Right lung (tissue), 5 donors: ENCODE measurements around the gene LGALS14. TPM values are rescaled to one million over a fixed set of nuclear protein-coding genes. Genes with fewer than 3 reads are reported as not detected.

Experiments
- DNase-seq, 2 donors: peaks; one replicate each; pipeline ENCODE4 v3.0.0-alpha.2; 2013
- polyA plus RNA-seq, 5 donors: library from polyadenylated mRNA; unstranded; fragments of 120-200 nt; gene quantifications; one replicate each; pipeline versions ENCODE4 v1.2.1 to v1.2.3, GENCODE V29; 2013; ENCODE audit warnings: inconsistent platforms in 1 of 5, low replicate concordance in 1 of 5; ENCODE audit not compliant: insufficient read length in 5 of 5, insufficient read depth in 1 of 5

The LGALS14 gene
- polyA plus RNA-seq, 5 donors, result 0.37 TPM; not detected in 4

DNA sequence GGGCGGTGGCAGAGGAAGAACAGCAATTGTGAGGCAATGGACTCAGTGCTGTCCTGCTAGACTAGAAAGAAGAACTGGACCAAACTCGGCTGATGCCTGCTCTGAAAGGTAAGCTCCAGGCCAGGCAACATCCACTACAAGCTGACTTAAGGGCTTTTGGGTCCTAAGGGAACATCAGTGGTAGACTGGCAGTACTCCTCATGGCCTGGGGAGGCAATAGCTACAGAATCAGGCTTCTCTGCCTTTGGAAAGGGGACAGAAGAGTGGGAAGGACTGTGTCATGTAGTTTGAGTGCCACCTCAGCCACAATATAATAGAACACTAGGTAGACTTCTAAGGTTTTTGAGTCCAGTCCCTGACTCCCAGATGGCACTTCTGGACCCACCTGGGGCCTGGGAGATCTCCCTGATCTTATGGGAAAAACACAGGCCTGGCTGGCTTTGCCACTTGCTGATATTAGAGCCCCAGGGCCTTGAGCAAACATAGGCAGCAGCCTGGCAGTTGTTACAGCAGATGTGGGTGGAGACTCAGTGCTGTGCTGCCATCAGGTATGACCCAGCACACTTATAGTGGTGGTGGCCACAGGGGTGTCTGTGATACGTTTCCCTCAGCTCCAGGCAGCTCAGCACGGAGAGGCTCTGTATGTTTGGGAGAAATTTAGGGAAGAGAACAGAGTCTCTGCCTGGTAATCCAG lies 42.7 kb downstream of the LGALS14 start:
- DNase-seq, result no peak

DNA sequence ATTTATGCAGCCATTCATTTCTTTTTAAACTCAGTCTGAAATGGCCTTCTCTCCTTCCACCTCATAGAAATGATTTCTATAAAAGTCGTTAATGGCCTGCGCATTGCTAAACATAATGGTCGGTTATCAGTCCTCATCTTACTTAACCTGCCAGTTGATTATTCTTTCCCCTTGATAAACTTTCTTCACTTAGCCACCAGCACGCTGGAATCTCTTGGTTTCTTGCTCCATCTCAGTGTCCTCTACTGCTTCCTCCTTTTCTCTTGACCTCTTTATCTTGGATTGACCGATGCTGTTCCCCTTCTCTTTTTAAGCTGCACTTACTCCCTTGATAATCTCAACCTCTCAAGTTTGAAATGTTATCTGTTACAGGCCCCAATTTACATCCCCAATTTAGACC lies 45.7 kb downstream of the LGALS14 start:
- DNase-seq, result no peak

DNA sequence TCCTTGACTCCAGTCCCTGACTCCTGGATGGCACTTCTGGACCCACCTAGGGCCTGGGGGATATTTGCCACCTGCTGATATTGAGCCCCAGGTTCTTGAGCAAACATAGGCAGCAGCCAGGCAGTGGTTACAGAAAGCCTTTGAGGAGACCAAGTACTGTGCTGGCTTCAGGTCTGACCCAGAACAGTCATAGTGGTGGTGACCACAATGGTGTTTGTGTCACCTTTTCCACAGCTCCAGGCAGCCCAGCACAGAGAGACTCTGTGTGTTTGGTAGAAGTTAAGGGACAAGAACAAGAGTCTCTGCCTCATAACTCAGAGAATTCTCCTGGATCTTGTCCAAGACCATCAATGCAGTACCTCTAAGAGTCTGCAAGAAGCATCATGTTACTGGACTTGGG lies 48.1 kb downstream of the LGALS14 start:
- no peak for DNase-seq

DNA sequence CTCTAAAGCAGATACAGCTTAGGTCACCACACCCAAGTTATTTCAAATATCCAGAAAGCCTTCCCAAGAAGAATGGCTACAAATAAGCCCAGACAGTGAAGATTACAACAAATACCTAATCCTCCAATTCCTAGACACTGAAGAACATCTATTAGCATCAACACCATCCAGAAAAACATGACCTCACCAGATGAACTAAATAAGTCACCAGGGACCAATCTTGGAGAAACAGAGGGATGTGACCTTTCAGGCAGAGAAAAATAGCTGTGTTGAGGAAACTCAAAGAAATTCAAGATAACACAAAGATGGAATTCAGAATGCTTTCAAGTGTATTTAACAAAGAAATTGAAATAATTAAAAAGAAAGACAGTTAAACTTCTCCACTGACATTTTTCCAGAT lies 48.5 kb downstream of the LGALS14 start:
- no peak for DNase-seq

DNA sequence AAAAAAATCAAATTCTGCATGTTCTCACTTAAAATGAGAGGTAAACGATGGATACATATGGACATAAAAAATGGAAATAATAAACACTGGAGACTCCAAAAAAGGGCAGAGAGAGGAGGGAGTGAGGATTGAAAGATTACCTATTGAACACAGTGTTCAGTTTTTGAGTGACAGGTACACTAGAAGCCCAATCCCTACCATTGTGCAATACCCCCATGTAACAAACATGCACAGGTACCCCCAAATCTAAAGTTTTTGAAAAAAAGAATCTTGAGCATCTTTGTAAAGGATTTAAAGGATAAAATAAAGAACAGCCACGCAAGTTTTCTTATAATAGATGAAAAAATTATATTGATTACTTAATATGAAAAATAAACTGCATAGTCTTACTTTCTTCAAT lies 50.3 kb downstream of the LGALS14 start:
- no peak for DNase-seq

DNA sequence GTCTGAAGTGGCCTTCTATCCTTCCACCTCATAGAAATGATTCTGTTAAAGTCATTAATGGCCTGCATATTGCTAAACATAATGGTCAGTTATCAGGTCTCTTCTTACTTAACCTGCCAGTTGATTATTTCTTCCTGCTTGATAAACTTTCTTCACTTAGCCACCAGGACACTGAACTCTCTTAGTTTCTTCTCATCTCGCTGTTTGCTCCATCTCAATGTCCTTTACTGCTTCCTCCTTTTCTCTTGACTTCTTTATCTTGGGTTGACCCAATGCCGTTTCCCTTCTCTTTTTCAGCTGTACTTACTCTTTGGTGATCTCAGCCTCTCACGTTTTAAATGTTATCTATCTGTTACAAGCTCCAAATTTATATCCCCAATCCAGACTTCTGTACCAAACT lies 50.7 kb downstream of the LGALS14 start:
- DNase-seq, result no peak

Other genes starting within 250 kb of the LGALS14 start
- 10 to 100 TPM; 57.7 to 81.3 (median 69.1) TPM for gene TIMM50, start 223.6 kb upstream of the LGALS14 start, polyA plus RNA-seq
- under 1 TPM; 0.18 to 0.59 (median 0.43) TPM for gene DLL3, start 205.5 kb upstream of the LGALS14 start, polyA plus RNA-seq
- gene SELENOV, start 189.3 kb upstream of the LGALS14 start, polyA plus RNA-seq, result under 1 TPM in 4 of 5 donors, not detected in 1; 0.25 to 0.51 (median 0.42) TPM
- gene EID2B, start 171.6 kb upstream of the LGALS14 start, polyA plus RNA-seq, result 1 to 10 TPM; 4.1 to 5.4 (median 4.6) TPM
- 10 to 100 TPM; 11.7 to 17.9 (median 15.9) TPM for gene EID2, start 164.3 kb upstream of the LGALS14 start, polyA plus RNA-seq
- not detected for gene LGALS13, start 102.0 kb upstream of the LGALS14 start, polyA plus RNA-seq
- not detected for gene LGALS16, start 48.6 kb upstream of the LGALS14 start, polyA plus RNA-seq
- gene CLC, start 33.5 kb downstream of the LGALS14 start, polyA plus RNA-seq, result 1 to 10 TPM; 1.2 to 3.1 (median 1.4) TPM
- gene LEUTX, start 74.4 kb downstream of the LGALS14 start, polyA plus RNA-seq, result not detected
- gene DYRK1B, start 129.7 kb downstream of the LGALS14 start, polyA plus RNA-seq, result 10 to 100 TPM; 23.8 to 30.9 (median 25.3) TPM
- gene FBL, start 141.9 kb downstream of the LGALS14 start, polyA plus RNA-seq, result 100 to 1,000 TPM; 290 to 390 (median 350) TPM
- 10 to 100 TPM in 2 of 5 donors, 1 to 10 TPM in 3; 5.6 to 15.3 (median 8.2) TPM for gene FCGBP, start 230.2 kb downstream of the LGALS14 start, polyA plus RNA-seq